Measurements from ENCODE around the gene TANC2. TPM values are rescaled to one million over a fixed set of nuclear protein-coding genes. Genes with fewer than 3 reads are reported as not detected.
A peak's percentile ranks its signal among the peaks of the same experiment; 100 is the strongest.

Gene TANC2
- total and polyA plus RNA-seq, 2 donors (not counting 1 experiment from before 2014, with no cell fraction given), result 7.2 to 41.9 TPM

DNA sequence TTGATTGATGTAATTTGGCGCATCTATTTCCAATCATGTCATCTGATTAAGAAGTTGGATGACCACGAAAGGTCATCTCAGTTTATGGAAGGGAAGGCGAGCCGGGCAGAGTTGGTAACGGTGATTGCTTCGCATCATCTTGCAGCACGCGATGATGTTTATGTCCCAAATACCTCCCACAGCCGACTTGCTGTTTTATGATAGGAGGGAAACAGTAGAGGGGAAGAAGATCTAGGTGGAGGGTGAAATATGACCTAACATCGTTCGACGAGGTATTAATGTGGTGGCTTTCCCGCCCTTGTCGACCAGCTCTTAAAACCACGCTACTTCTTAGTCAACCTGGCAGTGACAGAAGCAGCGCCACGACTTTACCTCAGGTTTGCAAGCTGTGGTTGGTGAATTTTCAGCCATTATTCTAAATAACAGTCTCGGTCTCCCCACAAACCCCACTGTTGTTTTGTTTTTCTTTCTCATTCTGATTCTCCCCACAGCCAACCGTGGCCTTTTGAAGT lies 805 bp upstream of the TANC2 start:
- H3K9me3 ChIP-seq (ENCODE audit: control insufficient read depth, insufficient read depth, low read depth, low read length), result no peaks in the 10 kb centered on the region
- H3K9ac ChIP-seq (ENCODE audit: insufficient read depth, low read length), result no peak overlapping the region
- H3K36me3 ChIP-seq (ENCODE audit: control insufficient read depth, insufficient read depth, low read length), result no peaks in the 10 kb centered on the region
- DNase-seq (ENCODE audit: low read depth in 2 of 2), result peak in 1 of 2 donors; percentile 39
- H4K20me1 ChIP-seq (ENCODE audit: control insufficient read depth, extremely low read depth, insufficient read depth, low read length), result no peaks in the 10 kb centered on the region
- peak overlapping the region; percentile 90 for H2AFZ ChIP-seq (ENCODE audit: low read length)
- no peak for TF ChIP-seq CTCF (conservative IDR thresholded peaks at IDR 0.05 in 1 of 2, IDR thresholded peaks at IDR 0.05 in 1 of 2; ENCODE audit: low read depth in 1 of 2, low read length in 2 of 2)
- TF ChIP-seq EZH2 (IDR thresholded peaks at IDR 0.05; ENCODE audit: low read length, missing control alignments), result no peak
- peak overlapping the region; percentile 42 for H3K4me2 ChIP-seq (ENCODE audit: extremely low read depth, insufficient read depth, low read length)
- H3K79me2 ChIP-seq (ENCODE audit: control insufficient read depth, insufficient read depth, low read length), result peaks cover 28% of the 10 kb centered on the region
- no peaks in the 10 kb centered on the region for H3K27me3 ChIP-seq (ENCODE audit: control insufficient read depth, insufficient read depth, low read length)
- H3K4me1 ChIP-seq (ENCODE audit: control insufficient read depth, extremely low read depth, insufficient read depth, low read length), result peaks cover 5% of the 10 kb centered on the region
- H3K4me3 ChIP-seq (replicated peaks in 1 of 4; ENCODE audit: control extremely low read depth in 1 of 4, insufficient read depth in 1 of 4, low read depth in 3 of 4, low read length in 4 of 4), result peak overlapping the region in 3 of 4 experiments; percentile 47 to 56 (median 56)
- H3K27ac ChIP-seq (ENCODE audit: insufficient read depth, low read length), result peak overlapping the region; percentile 74

GRCh38 chr17:62966426-62967204 lies 580 bp downstream of the TANC2 start:
- TF ChIP-seq EZH2 (IDR thresholded peaks at IDR 0.05; ENCODE audit: low read length, missing control alignments) (no peak), CTCF (conservative IDR thresholded peaks at IDR 0.05 in 1 of 2, IDR thresholded peaks at IDR 0.05 in 1 of 2; ENCODE audit: low read depth in 1 of 2, low read length in 2 of 2) (no peak)
- peak in 1 of 2 donors; percentile 23 for DNase-seq (ENCODE audit: low read depth in 2 of 2)

DNA sequence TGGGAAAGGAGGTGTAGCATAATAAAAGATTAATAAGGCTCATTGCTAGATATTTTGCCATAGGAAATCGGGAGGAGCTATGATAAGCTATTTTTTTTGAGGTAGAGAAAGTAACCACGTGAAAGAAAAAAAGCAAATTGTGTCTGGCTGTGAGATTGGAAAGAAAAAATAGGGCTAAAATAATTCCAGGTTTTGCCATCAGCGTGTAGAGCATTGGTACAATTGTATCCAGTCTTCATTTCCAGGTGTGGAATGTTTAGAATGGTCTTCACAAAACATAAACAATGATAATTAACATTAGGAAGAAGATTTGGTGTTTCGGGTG lies 1.1 kb downstream of the TANC2 start:
- Histone ChIP-seq H4K20me1 (ENCODE audit: control insufficient read depth, extremely low read depth, insufficient read depth, low read length) (no peaks in the 10 kb centered on the region), H3K36me3 (ENCODE audit: control insufficient read depth, insufficient read depth, low read length) (peaks cover 1% of the 10 kb centered on the region), H3K4me1 (ENCODE audit: control insufficient read depth, extremely low read depth, insufficient read depth, low read length) (peaks cover 5% of the 10 kb centered on the region), H3K9ac (ENCODE audit: insufficient read depth, low read length) (peak overlapping the region; percentile 78), H3K4me3 (replicated peaks in 1 of 4; ENCODE audit: control extremely low read depth in 1 of 4, insufficient read depth in 1 of 4, low read depth in 3 of 4, low read length in 4 of 4) (peak overlapping the region; percentile 82 to 89 (median 86)), H3K27me3 (ENCODE audit: control insufficient read depth, insufficient read depth, low read length) (no peaks in the 10 kb centered on the region), H3K9me3 (ENCODE audit: control insufficient read depth, insufficient read depth, low read depth, low read length) (no peaks in the 10 kb centered on the region), H3K79me2 (ENCODE audit: control insufficient read depth, insufficient read depth, low read length) (peaks cover 45% of the 10 kb centered on the region), H3K4me2 (ENCODE audit: extremely low read depth, insufficient read depth, low read length) (peak overlapping the region; percentile 90), H3K27ac (ENCODE audit: insufficient read depth, low read length) (peak overlapping the region; percentile 73), H2AFZ (ENCODE audit: low read length) (no peak overlapping the region)
- DNase-seq (ENCODE audit: low read depth in 2 of 2), result no peak
- no peak for TF ChIP-seq EZH2 (IDR thresholded peaks at IDR 0.05; ENCODE audit: low read length, missing control alignments)
- no peak for TF ChIP-seq CTCF (conservative IDR thresholded peaks at IDR 0.05 in 1 of 2, IDR thresholded peaks at IDR 0.05 in 1 of 2; ENCODE audit: low read depth in 1 of 2, low read length in 2 of 2)

More at GRCh38 chr17:62966426-62967204, 580 bp downstream of the TANC2 start:
- Histone ChIP-seq H3K27ac (ENCODE audit: insufficient read depth, low read length) (peak overlapping the region; percentile 73), H3K79me2 (ENCODE audit: control insufficient read depth, insufficient read depth, low read length) (peaks cover 42% of the 10 kb centered on the region), H3K27me3 (ENCODE audit: control insufficient read depth, insufficient read depth, low read length) (no peaks in the 10 kb centered on the region), H3K4me2 (ENCODE audit: extremely low read depth, insufficient read depth, low read length) (peak overlapping the region; percentile 90), H3K4me1 (ENCODE audit: control insufficient read depth, extremely low read depth, insufficient read depth, low read length) (peaks cover 5% of the 10 kb centered on the region), H3K9me3 (ENCODE audit: control insufficient read depth, insufficient read depth, low read depth, low read length) (no peaks in the 10 kb centered on the region), H4K20me1 (ENCODE audit: control insufficient read depth, extremely low read depth, insufficient read depth, low read length) (no peaks in the 10 kb centered on the region), H3K4me3 (replicated peaks in 1 of 4; ENCODE audit: control extremely low read depth in 1 of 4, insufficient read depth in 1 of 4, low read depth in 3 of 4, low read length in 4 of 4) (peak overlapping the region; percentile 82 to 89 (median 86)), H3K9ac (ENCODE audit: insufficient read depth, low read length) (peak overlapping the region; percentile 78), H3K36me3 (ENCODE audit: control insufficient read depth, insufficient read depth, low read length) (peaks cover 1% of the 10 kb centered on the region), H2AFZ (ENCODE audit: low read length) (peak overlapping the region; percentile 15)
